Thymus (tissue), 11 donors: ENCODE results near the gene TJP1. TPM values are rescaled to one million over a fixed set of nuclear protein-coding genes. Genes with fewer than 3 reads are reported as not detected.

Experiments
- DNase-seq, 9 donors: peaks; one replicate each; pipeline ENCODE4 v3.0.0-alpha.2; 2013; ENCODE audit warnings: low spot score in 9 of 9, low read depth in 6 of 9, missing footprints in 1 of 9
- H3K27ac ChIP-seq, 2 donors: one replicate each; pipeline ENCODE4 v1.5.1; 2013; ENCODE audit warnings: control low read depth in 1 of 2, low read depth in 1 of 2, low read length in 1 of 2, mild to moderate bottlenecking in 1 of 2, moderate library complexity in 1 of 2
- H3K27me3 ChIP-seq, 2 donors: one replicate each; pipeline ENCODE4 v1.5.1; 2013; ENCODE audit warnings: low read length in 1 of 2; ENCODE audit not compliant: control insufficient read depth in 2 of 2, insufficient read depth in 1 of 2
- H3K36me3 ChIP-seq, 2 donors: one replicate each; pipeline ENCODE4 v1.5.1; 2013; ENCODE audit warnings: low read length in 1 of 2, mild to moderate bottlenecking in 1 of 2, moderate library complexity in 1 of 2; ENCODE audit not compliant: control insufficient read depth in 2 of 2, insufficient read depth in 2 of 2
- H3K4me1 ChIP-seq, 2 donors: one replicate each; pipeline ENCODE4 v1.5.1; 2013; ENCODE audit warnings: low read length in 2 of 2; ENCODE audit not compliant: control insufficient read depth in 2 of 2, insufficient read depth in 2 of 2
- H3K4me3 ChIP-seq, 2 donors: one replicate each; pipeline ENCODE4 v1.5.1; 2013; ENCODE audit warnings: low read length in 2 of 2, control low read depth in 1 of 2, mild to moderate bottlenecking in 1 of 2
- H3K9me3 ChIP-seq, 2 donors: one replicate each; pipeline ENCODE4 v1.5.1; 2013; ENCODE audit warnings: low read length in 1 of 2, mild to moderate bottlenecking in 1 of 2; ENCODE audit not compliant: control insufficient read depth in 2 of 2, insufficient read depth in 1 of 2
- WGBS: extraction: QIAGEN DNeasy Blood & Tissue Kit; methylation state at CpG from one replicate; pipeline ENCODE4 v1.1.7; 2013; 5-methylcytosine and 5-hydroxymethylcytosine counted together
- polyA plus RNA-seq: library from polyadenylated mRNA; stranded (reverse); fragments of 200-250 nt; gene quantifications from one replicate; pipeline ENCODE4 v1.2.3, GENCODE V29; 2013
- total RNA-seq: library from RNA; stranded (reverse); fragments of 120-200 nt; gene quantifications from one replicate; pipeline ENCODE4 v1.2.4, GENCODE V29; 2013
- donor health status: healthy.

Gene TJP1
- total and polyA plus RNA-seq, 2 donors, result 7.3 to 11.5 TPM

- H3K4me1 ChIP-seq, result no peaks in the 10 kb centered on the region
- no peaks in the 10 kb centered on the region for H3K27me3 ChIP-seq
- H3K27ac ChIP-seq, result no peak overlapping the region
- 85% methylated on average over 2 of the region's 2 CpGs for WGBS
- no peaks in the 10 kb centered on the region for H3K9me3 ChIP-seq
- no peak overlapping the region for H3K4me3 ChIP-seq
- DNase-seq, result no peak
- no peaks in the 10 kb centered on the region for H3K36me3 ChIP-seq
These were observed 38.6 kb upstream of the TJP1 start for GRCh38 chr15:29860872-29861271.

- WGBS, result 76% methylated on average over 4 of the region's 4 CpGs
- no peaks in the 10 kb centered on the region for H3K36me3 ChIP-seq
- no peak for DNase-seq
- no peaks in the 10 kb centered on the region for H3K27me3 ChIP-seq
- no peaks in the 10 kb centered on the region for H3K4me1 ChIP-seq
- no peak overlapping the region for H3K4me3 ChIP-seq
- H3K9me3 ChIP-seq, result no peaks in the 10 kb centered on the region
- no peak overlapping the region for H3K27ac ChIP-seq
These were observed 37.9 kb upstream of the TJP1 start for GRCh38 chr15:29859973-29860715.

- Histone ChIP-seq H3K27me3 (no peaks in the 10 kb centered on the region), H3K27ac (no peak overlapping the region)
- 28% methylated on average over 4 of the region's 4 CpGs for WGBS
These were observed 37.0 kb upstream of the TJP1 start for GRCh38 chr15:29859293-29859692.

GRCh38 chr15:29857221-29857789 is 35.0 kb upstream of the TJP1 start:
- Histone ChIP-seq H3K9me3 (no peaks in the 10 kb centered on the region), H3K4me3 (no peak overlapping the region), H3K27me3 (no peaks in the 10 kb centered on the region), H3K36me3 (no peaks in the 10 kb centered on the region), H3K27ac (no peak overlapping the region), H3K4me1 (no peaks in the 10 kb centered on the region)
- DNase-seq, result no peak
- 59% methylated on average over 5 of the region's 5 CpGs for WGBS

More at GRCh38 chr15:29859293-29859692, 37.0 kb upstream of the TJP1 start:
- Histone ChIP-seq H3K4me1 (no peaks in the 10 kb centered on the region), H3K4me3 (no peak overlapping the region), H3K36me3 (no peaks in the 10 kb centered on the region), H3K9me3 (no peaks in the 10 kb centered on the region)
- no peak for DNase-seq

- no peak overlapping the region for H3K27ac ChIP-seq
These were observed 32.1 kb upstream of the TJP1 start for GRCh38 chr15:29854413-29854812.

GRCh38 chr15:29853211-29853987 is 31.1 kb upstream of the TJP1 start:
- H3K4me1 ChIP-seq, result no peaks in the 10 kb centered on the region
- no peaks in the 10 kb centered on the region for H3K9me3 ChIP-seq
- H3K4me3 ChIP-seq, result no peak overlapping the region
- no peak for DNase-seq
- H3K27ac ChIP-seq, result no peak overlapping the region
- H3K27me3 ChIP-seq, result no peaks in the 10 kb centered on the region
- 95% methylated on average over 8 of the region's 8 CpGs for WGBS
- H3K36me3 ChIP-seq, result no peaks in the 10 kb centered on the region

More at GRCh38 chr15:29854413-29854812, 32.1 kb upstream of the TJP1 start:
- WGBS, result 77% methylated on average over 6 of the region's 6 CpGs
- Histone ChIP-seq H3K9me3 (no peaks in the 10 kb centered on the region), H3K36me3 (no peaks in the 10 kb centered on the region), H3K27me3 (no peaks in the 10 kb centered on the region), H3K4me1 (no peaks in the 10 kb centered on the region), H3K4me3 (no peak overlapping the region)
- no peak for DNase-seq

- DNase-seq, result no peak
- 93% methylated on average over 3 of the region's 3 CpGs for WGBS
- H3K4me3 ChIP-seq, result no peak overlapping the region
- H3K36me3 ChIP-seq, result no peaks in the 10 kb centered on the region
- no peaks in the 10 kb centered on the region for H3K9me3 ChIP-seq
- no peak overlapping the region for H3K27ac ChIP-seq
- no peaks in the 10 kb centered on the region for H3K27me3 ChIP-seq
- no peaks in the 10 kb centered on the region for H3K4me1 ChIP-seq
These were observed 29.9 kb upstream of the TJP1 start for GRCh38 chr15:29852201-29852600.

GRCh38 chr15:29849716-29850115 is 27.4 kb upstream of the TJP1 start:
- WGBS, result 95% methylated on average over 7 of the region's 7 CpGs
- no peaks in the 10 kb centered on the region for H3K36me3 ChIP-seq
- H3K4me3 ChIP-seq, result no peak overlapping the region
- no peaks in the 10 kb centered on the region for H3K4me1 ChIP-seq
- no peak for DNase-seq
- H3K27ac ChIP-seq, result no peak overlapping the region
- no peaks in the 10 kb centered on the region for H3K9me3 ChIP-seq
- no peaks in the 10 kb centered on the region for H3K27me3 ChIP-seq

GRCh38 chr15:29849218-29849617 is 26.9 kb upstream of the TJP1 start:
- WGBS, result 94% methylated on average over 1 of the region's 1 CpG
- no peaks in the 10 kb centered on the region for H3K9me3 ChIP-seq
- H3K27ac ChIP-seq, result no peak overlapping the region
- no peaks in the 10 kb centered on the region for H3K27me3 ChIP-seq
- H3K4me1 ChIP-seq, result no peaks in the 10 kb centered on the region
- no peak overlapping the region for H3K4me3 ChIP-seq
- no peak for DNase-seq
- H3K36me3 ChIP-seq, result no peaks in the 10 kb centered on the region
